Stimulated activated CD8-positive, alpha-beta memory T cell treated with anti-CD3 and anti-CD28 coated beads, Interleukin-2, amount 100 ng/mL, for 1 hour (primary cell): ENCODE data around the gene DNAL4.

Source experiments
- DNase-seq, 2 donors: peaks; one replicate each; pipeline ENCODE4 v3.0.0-alpha.2; 2020; ENCODE audit warnings: low read depth in 2 of 2

The DNAL4 gene

GRCh38 chr22:38793721-38794466 is at the start of gene DNAL4:
Gene DNAL4, minus strand, starts transcription at chr22:38794143. Its CDS starts 11,412 bp downstream, at chr22:38782731.
- DNase-seq = peak; percentile 73 to 84

- DNase-seq = peak in 1 of 2 donors; percentile 27
These were observed 49.3 kb upstream of the DNAL4 start for GRCh38 chr22:38843201-38843656.

GRCh38 chr22:38842512-38843200 is 48.7 kb upstream of the DNAL4 start:
- no peak for DNase-seq

GRCh38 chr22:38841635-38842034 is 47.7 kb upstream of the DNAL4 start:
- no peak for DNase-seq

GRCh38 chr22:38841211-38841610 is 47.3 kb upstream of the DNAL4 start:
- DNase-seq = no peak

GRCh38 chr22:38840129-38840528 is 46.2 kb upstream of the DNAL4 start:
- no peak for DNase-seq

- DNase-seq = no peak
These were observed 45.7 kb upstream of the DNAL4 start for GRCh38 chr22:38839686-38840085.

GRCh38 chr22:38837414-38837928 is 43.5 kb upstream of the DNAL4 start:
- no peak for DNase-seq

- no peak for DNase-seq
These were observed 42.0 kb upstream of the DNAL4 start for GRCh38 chr22:38835888-38836301.

- DNase-seq = no peak
These were observed 41.0 kb upstream of the DNAL4 start for GRCh38 chr22:38834991-38835390.

- no peak for DNase-seq
These were observed 40.4 kb upstream of the DNAL4 start for GRCh38 chr22:38834215-38834953.

- DNase-seq = no peak
These were observed 39.1 kb upstream of the DNAL4 start for GRCh38 chr22:38833061-38833460.

GRCh38 chr22:38832005-38832978 is 38.3 kb upstream of the DNAL4 start:
- no peak for DNase-seq

- no peak for DNase-seq
These were observed 37.4 kb upstream of the DNAL4 start for GRCh38 chr22:38831166-38831945.

- DNase-seq = no peak
These were observed 36.8 kb upstream of the DNAL4 start for GRCh38 chr22:38830845-38831108.

- DNase-seq = no peak
These were observed 36.3 kb upstream of the DNAL4 start for GRCh38 chr22:38830026-38830844.

- no peak for DNase-seq
These were observed 35.5 kb upstream of the DNAL4 start for GRCh38 chr22:38829485-38829884.

- DNase-seq = no peak
These were observed 34.8 kb upstream of the DNAL4 start for GRCh38 chr22:38828616-38829205.

GRCh38 chr22:38828191-38828590 is 34.2 kb upstream of the DNAL4 start:
- no peak for DNase-seq
